ENCODE results near the gene RNASE8.
"Not testable (repeated sequence)": the region's sequence is repeated elsewhere in the genome, so short reads cannot be mapped to it uniquely, and the experiment has no call there.

The RNASE8 gene

DNA sequence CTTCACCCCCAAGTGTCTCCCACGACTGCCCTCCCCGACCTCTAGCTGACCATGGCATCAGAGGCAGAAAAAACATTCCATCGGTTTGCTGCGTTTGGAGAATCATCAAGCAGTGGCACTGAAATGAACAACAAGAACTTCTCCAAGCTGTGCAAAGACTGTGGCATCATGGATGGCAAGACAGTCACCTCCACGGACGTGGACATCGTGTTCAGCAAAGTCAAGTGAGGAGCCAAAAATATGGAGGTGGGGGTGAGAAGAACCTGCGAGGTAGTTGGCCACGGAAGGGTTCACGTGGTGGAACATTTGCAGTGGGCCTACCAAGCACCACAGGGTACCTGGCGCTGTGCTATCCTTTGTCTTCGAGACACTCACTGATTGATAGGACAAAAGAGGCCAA lies 27.1 kb upstream of the RNASE8 start:
- no peak for DNase-seq

- no peak for DNase-seq
Measured at GRCh38 chr14:21032326-21033132, 25.1 kb upstream of the RNASE8 start.

DNA sequence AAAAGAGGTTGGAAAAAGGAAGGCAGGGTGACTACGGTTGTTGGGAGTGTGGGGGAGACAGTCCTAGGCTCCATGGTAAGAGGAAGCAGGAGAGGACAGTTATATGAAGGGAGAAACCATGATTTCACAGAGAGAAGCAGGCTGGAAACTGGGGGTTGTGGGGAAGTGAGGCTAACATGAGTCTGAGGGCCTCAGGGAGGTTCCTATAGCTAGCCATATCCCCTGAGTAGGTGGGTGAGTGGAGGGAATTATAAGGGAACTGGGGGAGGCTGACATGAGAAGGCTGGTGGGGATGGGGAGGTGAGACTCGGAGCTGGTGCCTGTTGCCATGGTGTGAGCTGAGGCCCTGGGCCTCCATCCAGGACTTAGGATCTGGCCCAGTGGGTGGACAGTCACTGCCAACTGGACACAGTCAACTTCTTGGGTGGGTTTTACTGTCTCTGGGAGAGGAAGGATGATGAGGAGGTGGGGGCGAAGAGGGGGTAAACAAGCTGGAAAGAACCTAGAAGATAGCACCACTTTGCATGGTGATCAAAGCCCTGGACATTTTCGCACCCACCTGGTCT lies 24.4 kb upstream of the RNASE8 start:
- no peak for DNase-seq

- no peak for DNase-seq
Measured at GRCh38 chr14:21034707-21035106, 22.9 kb upstream of the RNASE8 start, which contains the start of gene RNASE13. Gene RNASE13 (minus strand): TSS chr14:21034807. CDS start chr14:21034288, 519 bp downstream.

GRCh38 chr14:21036751-21037150 lies 20.9 kb upstream of the RNASE8 start:
- no peak for DNase-seq

GRCh38 chr14:21037156-21037555 lies 20.5 kb upstream of the RNASE8 start:
- no peak for DNase-seq

DNA sequence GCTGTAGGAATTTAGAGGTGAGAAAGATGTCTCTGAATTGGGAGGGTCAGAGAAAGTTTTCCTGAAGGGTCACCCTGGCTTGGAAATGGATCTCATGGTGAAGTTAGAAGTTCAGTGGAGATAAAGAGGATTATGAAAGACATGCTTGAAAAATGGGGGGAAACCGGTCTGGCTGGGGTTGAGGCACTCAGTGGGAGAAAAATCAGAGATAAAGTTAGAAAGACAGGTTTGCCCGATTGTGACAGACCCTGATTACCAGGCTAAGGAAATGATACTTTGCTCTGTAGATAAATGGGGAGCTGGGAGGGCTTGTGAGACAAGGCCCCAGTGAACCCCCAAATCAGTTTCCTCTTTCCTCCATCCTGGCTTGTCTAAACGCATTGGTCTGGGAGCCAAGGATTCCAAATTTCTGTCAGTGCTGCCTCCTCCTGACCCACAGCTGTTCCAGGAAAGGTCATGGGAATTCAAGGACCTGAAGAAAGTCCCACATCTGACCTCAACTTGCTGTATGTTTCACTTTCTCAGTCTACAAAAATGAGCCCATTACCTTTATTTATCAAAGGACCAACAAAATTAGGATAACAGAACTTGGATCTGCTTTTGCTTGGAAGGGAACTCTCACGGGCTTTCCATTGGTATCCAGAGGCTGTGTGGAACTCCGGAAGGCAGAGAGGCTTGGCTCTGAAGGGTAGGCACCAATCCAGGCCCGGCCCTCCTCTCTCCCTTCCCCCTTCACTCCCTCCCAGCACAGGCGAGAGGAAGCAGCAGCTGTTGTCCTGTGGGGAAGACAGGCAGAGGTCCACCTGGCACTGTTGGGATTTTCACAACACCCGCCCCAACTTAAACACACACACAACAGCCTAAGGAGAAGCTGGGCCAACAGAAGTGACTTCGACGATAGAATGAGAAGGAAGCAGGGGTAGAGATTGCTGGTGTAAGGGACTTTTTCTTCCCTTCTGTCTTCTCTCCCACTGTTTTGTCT lies 18.9 kb upstream of the RNASE8 start:
- DNase-seq = peak; percentile 57

- peak; percentile 57 for DNase-seq
Measured at GRCh38 chr14:21039585-21040369, 17.8 kb upstream of the RNASE8 start.

DNA sequence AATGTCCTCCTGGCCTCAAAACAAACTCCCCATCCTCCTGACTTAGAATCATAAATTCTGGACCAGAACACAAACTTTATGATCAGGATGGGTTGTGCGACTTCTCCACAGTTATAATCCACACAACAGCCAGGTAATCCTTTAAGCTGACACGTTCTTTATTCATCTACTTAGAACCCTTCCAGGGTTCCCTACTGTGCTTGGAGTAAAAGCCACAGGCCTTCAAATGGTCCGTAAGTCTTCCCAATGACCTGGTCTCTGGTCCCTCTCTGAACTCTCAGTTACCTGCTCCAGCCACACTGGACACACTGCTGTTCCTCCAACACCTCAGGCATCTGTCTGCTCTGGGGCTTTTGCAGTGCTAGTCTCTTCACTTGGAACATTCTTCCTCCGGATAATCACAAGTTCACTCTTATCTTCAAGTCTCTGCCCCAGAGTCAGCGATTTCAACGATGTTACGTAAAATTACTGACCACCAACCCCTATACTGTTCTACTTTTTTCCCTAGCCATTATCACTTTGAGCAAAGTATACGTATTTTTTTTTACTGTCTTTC lies 17.2 kb upstream of the RNASE8 start:
- DNase-seq = no peak

- not testable (repeated sequence) for DNase-seq
Measured at GRCh38 chr14:21040941-21041340, 16.7 kb upstream of the RNASE8 start.

DNA sequence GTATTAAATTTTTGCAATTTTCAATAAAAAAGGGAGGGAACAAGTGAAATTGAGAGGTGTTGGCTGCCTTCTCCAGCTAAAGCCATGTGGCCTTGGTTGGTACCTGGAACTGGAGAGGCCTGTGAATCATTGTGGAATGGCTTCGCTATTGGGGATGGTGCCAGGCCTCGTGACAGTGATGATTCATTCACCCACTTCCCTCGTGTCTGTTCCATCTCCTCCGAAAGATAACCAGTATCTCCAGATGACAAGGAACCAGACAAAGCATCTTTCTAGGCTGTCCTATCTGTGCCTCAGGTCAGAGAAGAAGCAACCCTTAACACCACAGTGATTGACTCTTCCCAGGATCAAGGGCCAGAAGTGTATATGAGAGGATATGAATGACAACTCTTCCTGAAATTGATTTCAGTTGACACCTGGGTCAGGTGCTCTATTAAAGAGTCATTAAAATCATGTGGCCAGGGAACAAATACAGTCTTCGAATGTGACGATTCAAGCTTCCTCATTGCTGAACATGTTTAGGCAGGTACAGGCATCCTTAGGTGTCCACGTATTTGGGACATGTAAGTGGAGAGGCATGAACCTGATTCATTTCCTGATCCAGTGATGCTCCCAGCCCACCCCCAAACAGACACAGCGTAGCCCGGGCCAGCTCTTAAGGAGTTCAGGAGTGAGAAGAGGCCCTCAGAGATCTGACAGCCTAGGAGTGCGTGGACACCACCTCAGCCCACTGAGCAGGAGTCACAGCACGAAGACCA lies 15.8 kb upstream of the RNASE8 start, which contains the start of gene RNASE7:
RNASE7 (plus strand) TSS at position 687 of the 758 bp plus-strand sequence. CDS start 631 bp downstream, outside the sequence.
- no peak for DNase-seq

- no peak for DNase-seq
Measured at GRCh38 chr14:21042918-21043317, 14.7 kb upstream of the RNASE8 start.

DNA sequence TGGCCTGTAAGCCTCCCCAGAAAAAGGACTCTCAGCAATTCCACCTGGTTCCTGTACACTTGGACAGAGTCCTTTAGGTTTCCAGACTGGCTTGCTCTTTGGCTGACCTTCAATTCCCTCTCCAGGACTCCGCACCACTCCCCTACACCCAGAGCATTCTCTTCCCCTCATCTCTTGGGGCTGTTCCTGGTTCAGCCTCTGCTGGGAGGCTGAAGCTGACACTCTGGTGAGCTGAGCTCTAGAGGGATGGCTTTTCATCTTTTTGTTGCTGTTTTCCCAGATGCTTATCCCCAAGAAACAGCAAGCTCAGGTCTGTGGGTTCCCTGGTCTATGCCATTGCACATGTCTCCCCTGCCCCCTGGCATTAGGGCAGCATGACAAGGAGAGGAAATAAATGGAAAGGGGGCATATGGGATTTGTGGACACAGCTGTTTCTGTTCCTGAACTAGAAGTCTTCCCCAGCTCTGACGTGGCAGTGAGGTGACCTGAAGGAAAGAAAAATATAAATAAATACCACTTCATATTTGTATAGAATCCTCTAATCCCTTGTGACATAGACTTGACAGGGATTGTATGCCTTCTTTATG lies 14.1 kb upstream of the RNASE8 start:
- DNase-seq = no peak

DNA sequence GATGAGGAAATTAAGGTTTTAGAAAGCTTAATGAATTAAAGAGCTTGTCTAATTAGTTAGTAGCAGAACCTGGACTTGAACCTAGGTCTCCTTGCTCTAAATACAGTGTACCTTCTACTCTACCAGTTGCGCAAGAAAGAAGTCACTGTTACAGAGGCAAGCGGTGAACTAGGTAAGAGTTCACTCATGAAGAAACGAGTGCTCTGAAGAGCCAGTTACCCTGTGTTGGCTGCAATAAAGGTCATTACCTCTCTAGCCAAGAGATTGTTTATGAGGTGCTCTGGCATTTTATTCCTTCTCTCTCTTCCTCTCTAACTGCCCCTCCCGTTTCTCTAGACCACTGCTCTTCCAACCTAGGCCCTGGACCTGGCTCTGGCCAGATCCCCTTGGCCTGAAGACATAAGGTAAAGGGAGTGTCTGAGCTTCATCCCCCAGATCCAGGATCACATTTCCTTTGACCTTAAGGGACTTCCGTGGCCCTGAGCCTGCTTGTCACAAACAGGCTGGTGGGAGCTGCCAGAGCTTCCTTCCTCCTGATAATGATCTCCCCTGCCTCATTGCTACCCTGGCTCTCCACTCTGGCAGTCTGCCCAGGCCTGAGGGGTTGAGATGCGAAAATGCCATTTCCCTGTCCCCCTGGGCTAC lies 13.5 kb upstream of the RNASE8 start:
- no peak for DNase-seq

DNA sequence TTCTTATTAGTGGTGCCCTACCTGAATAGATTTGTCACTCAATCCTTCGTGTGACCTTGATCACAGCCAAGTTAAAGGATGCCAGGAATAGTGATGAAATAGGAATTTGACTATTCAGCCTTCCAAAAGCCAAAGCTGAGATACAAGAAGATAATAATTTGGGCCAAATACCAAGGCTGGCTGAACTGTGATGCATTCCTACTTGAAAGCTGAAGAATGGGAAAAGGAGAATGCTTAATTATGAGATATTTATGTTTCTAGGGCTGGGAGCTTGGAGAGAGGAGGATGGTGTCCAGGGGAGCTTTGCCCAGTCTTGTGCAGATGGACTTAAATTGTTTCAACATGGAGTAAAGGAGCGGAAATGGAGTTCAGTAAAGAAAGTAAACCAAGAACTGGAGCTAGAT lies 10.2 kb upstream of the RNASE8 start:
- no peak for DNase-seq

DNA sequence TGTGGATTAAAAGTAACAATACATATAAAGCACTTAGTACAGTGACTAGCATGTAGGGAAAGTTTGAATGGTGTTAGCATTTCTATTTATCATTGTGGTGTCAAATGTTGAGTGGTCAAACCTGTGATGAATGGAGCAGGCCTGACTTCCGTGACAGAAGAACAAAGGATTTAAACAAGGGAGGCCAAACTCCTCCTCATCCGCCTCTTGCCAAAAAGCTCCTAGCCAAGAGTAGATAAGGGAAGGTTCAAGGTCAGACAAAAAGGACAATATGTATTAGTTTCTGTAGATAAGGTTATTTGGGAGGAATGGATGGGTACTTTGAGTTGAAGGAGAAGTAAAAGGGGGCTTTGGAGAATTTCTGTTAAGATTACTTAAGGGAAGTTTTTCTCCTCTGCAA lies 9.0 kb upstream of the RNASE8 start:
- DNase-seq = no peak

- DNase-seq = no peak
Measured at GRCh38 chr14:21049271-21049673, 8.3 kb upstream of the RNASE8 start.

DNA sequence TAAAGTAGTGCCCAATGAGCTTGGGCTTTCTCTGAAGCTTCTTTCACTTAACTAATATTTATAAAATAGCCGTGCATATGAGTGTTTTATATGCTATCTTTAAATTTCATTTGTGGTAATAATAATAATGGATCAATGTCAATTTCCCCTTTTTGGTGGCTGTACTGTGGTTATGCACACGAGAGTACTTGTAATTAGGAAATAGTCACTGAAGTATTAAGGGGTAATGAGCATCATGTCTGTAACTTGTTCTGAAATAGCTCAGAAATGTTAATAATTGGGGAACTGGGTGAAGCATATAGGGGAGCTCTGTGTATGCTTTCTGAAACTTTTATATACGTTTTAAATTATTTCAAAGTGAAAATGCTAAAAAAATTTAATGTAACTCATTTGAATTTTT lies 7.0 kb upstream of the RNASE8 start:
- no peak for DNase-seq

GRCh38 chr14:21053184-21054122 lies 4.2 kb upstream of the RNASE8 start:
- no peak for DNase-seq
